NCI-H1930 (cell line): ENCODE measurements around the gene LARGE1.

Experiments used
- DNase-seq, 2 experiments: peaks; one replicate each; lab custom pipeline; 2025; lab: John Stamatoyannopoulos, UW

Gene LARGE1

DNA sequence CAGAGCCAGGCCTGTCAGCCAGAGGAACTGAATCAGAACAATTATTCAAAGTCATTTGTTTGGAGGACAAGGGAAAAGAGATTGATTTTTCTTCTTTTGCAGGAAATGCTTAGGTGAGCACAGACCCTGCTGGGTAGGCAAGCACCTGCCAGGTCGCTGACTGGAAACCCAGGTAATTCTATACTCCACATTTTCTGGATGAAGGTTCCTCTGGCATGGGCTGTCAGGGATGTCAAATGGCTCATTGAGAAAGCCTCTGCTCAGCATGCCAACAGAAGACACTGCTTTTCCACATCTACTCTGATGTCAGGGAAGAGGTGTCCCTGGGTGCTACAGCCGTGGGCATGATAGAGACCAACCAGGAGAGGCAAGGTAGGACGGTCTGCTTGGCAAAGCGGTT is 695.4 kb downstream of the LARGE1 start:
- DNase-seq, result no peak
